CD4-positive, alpha-beta memory T cell (primary cell): Measurements from ENCODE around the gene ZNF416. TPM values are rescaled to one million over a fixed set of nuclear protein-coding genes. Genes with fewer than 3 reads are reported as not detected.

Experiments used
- CTCF ChIA-PET: fragments of 350-600 bp; sonication (Branson Sonifier 250); formaldehyde crosslinking; loops from one replicate; lab custom pipeline; 2021; ENCODE audit warnings: inconsistent platforms; ENCODE audit not compliant: partially characterized antibody; lab: Charles Lee
- POLR2A ChIA-PET: fragments of 350-600 bp; sonication (Branson Sonifier 250); formaldehyde crosslinking; loops from one replicate; lab custom pipeline; 2021; ENCODE audit not compliant: partially characterized antibody; lab: Charles Lee
- DNase-seq, 5 donors: peaks; one replicate each; pipeline versions ENCODE4 v3.0.0 to v3.0.0-alpha.2; 2020 to 2022; ENCODE audit warnings: mixed read lengths in 1 of 5
- H3K27ac ChIP-seq: one replicate; pipeline ENCODE4 v1.7.0; 2013; ENCODE audit warnings: low read depth, low read length
- H3K27me3 ChIP-seq: 2 replicates; pipeline ENCODE4 v1.7.0; 2013; ENCODE audit warnings: mild to moderate bottlenecking, low read length, moderate library complexity; ENCODE audit not compliant: insufficient read depth
- H3K36me3 ChIP-seq: 2 replicates; pipeline ENCODE4 v1.7.0; 2013; ENCODE audit warnings: mild to moderate bottlenecking, low read length, moderate library complexity; ENCODE audit not compliant: insufficient read depth
- H3K4me1 ChIP-seq: 2 replicates; pipeline ENCODE4 v1.7.0; 2013; ENCODE audit warnings: mild to moderate bottlenecking, low read length, moderate library complexity; ENCODE audit not compliant: insufficient read depth
- H3K4me3 ChIP-seq, 2 donors: one replicate each; pipeline ENCODE4 v1.7.0; 2013; ENCODE audit warnings: low read length in 2 of 2, mild to moderate bottlenecking in 1 of 2
- H3K9me3 ChIP-seq, 2 donors: one replicate each; pipeline ENCODE4 v1.7.0; 2013; ENCODE audit warnings: low read length in 2 of 2, control low read depth in 1 of 2; ENCODE audit not compliant: control insufficient read depth in 1 of 2
- H3K27ac Mint-ChIP-seq, 7 donors: one replicate each; pipeline ENCODE4 v1.8.0; 2020 to 2021; ENCODE audit warnings: mixed read lengths in 7 of 7, mild to moderate bottlenecking in 6 of 7, inconsistent platforms in 3 of 7, moderate library complexity in 3 of 7
- H3K27me3 Mint-ChIP-seq, 2 donors: one replicate each; pipeline ENCODE4 v1.8.0; 2020 to 2021; ENCODE audit warnings: mixed read lengths in 2 of 2
- H3K36me3 Mint-ChIP-seq, 2 donors: one replicate each; pipeline ENCODE4 v1.8.0; 2020 to 2021; ENCODE audit warnings: mixed read lengths in 2 of 2, inconsistent platforms in 1 of 2, mild to moderate bottlenecking in 1 of 2
- H3K4me1 Mint-ChIP-seq, 4 donors: one replicate each; pipeline ENCODE4 v1.8.0; 2020 to 2021; ENCODE audit warnings: mixed read lengths in 4 of 4, mild to moderate bottlenecking in 1 of 4
- H3K4me3 Mint-ChIP-seq, 8 donors: one replicate each; pipeline ENCODE4 v1.8.0; 2020 to 2021; ENCODE audit warnings: mixed read lengths in 8 of 8, mild to moderate bottlenecking in 7 of 8, moderate library complexity in 6 of 8, inconsistent platforms in 3 of 8
- H3K9me3 Mint-ChIP-seq, 8 donors: one replicate each; pipeline ENCODE4 v1.8.0; 2020 to 2021; ENCODE audit warnings: mixed read lengths in 8 of 8, mild to moderate bottlenecking in 5 of 8, inconsistent platforms in 3 of 8, moderate library complexity in 1 of 8
- intact Hi-C: fragments of 100-400 bp; cut with micrococcal nuclease; formaldehyde crosslinking; loops from one replicate; pipeline ENCODE4 v1.15.1; 2023
- polyA plus RNA-seq, 2 donors: library from polyadenylated mRNA; unstranded; fragments of 300-500 nt; fragmentation: Illumina TruSeq; gene quantifications; one replicate each; pipeline ENCODE4 v1.2.3, GENCODE V29; 2021
- total RNA-seq, 2 experiments: library from RNA; stranded (reverse); gene quantifications; one replicate each; pipeline ENCODE4 v1.2.3, GENCODE V29; 2021

ZNF416 gene
- 10 to 100 TPM; 12.0 to 13.9 TPM for total RNA-seq
- polyA plus RNA-seq, result 1 to 10 TPM; 4.6 to 8.4 TPM

- Histone ChIP-seq H3K4me3 (peak within 1 kb of the TSS; percentile 53 to 73), H3K36me3 (peaks cover 27% of the 10 kb centered on the region), H3K9me3 (peaks cover 0 to 30% of the 10 kb centered on the region in 2 donors), H3K27ac (peak within 1 kb of the TSS; percentile 68), H3K4me1 (peaks cover 24% of the 10 kb centered on the region), H3K27me3 (no peaks in the 10 kb centered on the region)
- peaks cover 7 to 65% (median 60%) of the 10 kb centered on the region in 8 donors for H3K9me3 Mint-ChIP-seq
- ChIA-PET POLR2A (interaction anchor here (0.6 to 1.3 kb wide), 10 partner anchors 12 to 604 kb away, joined by 3 to 7 read pairs (median 4); partner anchors contain the start of genes ZNF134, ZNF274, ZNF329 and ZNF548), CTCF (no interaction called here)
- H3K27me3 Mint-ChIP-seq, result no peaks in the 10 kb centered on the region
- H3K27ac Mint-ChIP-seq, result peak within 1 kb of the TSS; percentile 78 to 92 (median 86)
- DNase-seq, result peak; percentile 94 to 98 (median 97)
- peak within 1 kb of the TSS; percentile 84 to 88 (median 88) for H3K4me3 Mint-ChIP-seq
- intact Hi-C loops, result loop anchor here (1.0 to 2.0 kb wide), 11 partner anchors 19 to 576 kb away; partner anchors contain the start of genes TRAPPC2B, ZNF134, ZNF211 and ZNF417
- H3K36me3 Mint-ChIP-seq, result peaks cover 49% of the 10 kb centered on the region in 2 donors
- H3K4me1 Mint-ChIP-seq, result peaks cover 17 to 36% (median 20%) of the 10 kb centered on the region in 4 donors
Observed at GRCh38 chr19:57578487-57579205, at the start of gene ZNF416. TSS of gene ZNF416 (minus strand) at chr19:57578911. CDS start at chr19:57578704, 207 bp downstream.

- H3K27me3 ChIP-seq, result no peaks in the 10 kb centered on the region
- no peak for DNase-seq
- no peak overlapping the region for H3K27ac ChIP-seq
- intact Hi-C loops, result no loop called here
- no peak overlapping the region for H3K4me3 Mint-ChIP-seq
- H3K4me1 ChIP-seq, result no peaks in the 10 kb centered on the region
- POLR2A ChIA-PET, result interaction anchor here (0.7 kb wide), 1 partner anchor 22 kb away, joined by 3 read pairs; no protein-coding TSS in a partner anchor
- no peaks in the 10 kb centered on the region for H3K27me3 Mint-ChIP-seq
- peaks cover 60 to 63% of the 10 kb centered on the region in 2 donors for H3K36me3 Mint-ChIP-seq
- H3K4me3 ChIP-seq, result no peak overlapping the region
- H3K36me3 ChIP-seq, result peaks cover 29% of the 10 kb centered on the region
- CTCF ChIA-PET, result no interaction called here
- H3K9me3 ChIP-seq, result peaks cover 28 to 75% of the 10 kb centered on the region in 2 donors
- peaks cover under 1 to 96% (median 89%) of the 10 kb centered on the region in 8 donors for H3K9me3 Mint-ChIP-seq
- peaks cover 1 to 3% (median 2%) of the 10 kb centered on the region in 4 donors for H3K4me1 Mint-ChIP-seq
- no peak overlapping the region for H3K27ac Mint-ChIP-seq
Observed at GRCh38 chr19:57623091-57623490, 44.4 kb upstream of the ZNF416 start.

- peaks cover 7 to 100% (median 95%) of the 10 kb centered on the region in 8 donors for H3K9me3 Mint-ChIP-seq
- ChIA-PET POLR2A (interaction anchor here (0.7 to 1.3 kb wide), 2 partner anchors 13 to 232 kb away, joined by 3 to 4 read pairs; partner anchors contain the start of gene ZNF211), CTCF (no interaction called here)
- intact Hi-C loops, result no loop called here
- no peak overlapping the region for H3K27ac Mint-ChIP-seq
- H3K4me3 Mint-ChIP-seq, result no peak overlapping the region
- peaks cover 79 to 81% of the 10 kb centered on the region in 2 donors for H3K36me3 Mint-ChIP-seq
- H3K27me3 Mint-ChIP-seq, result no peaks in the 10 kb centered on the region
- Histone ChIP-seq H3K4me1 (no peaks in the 10 kb centered on the region), H3K27ac (no peak overlapping the region), H3K4me3 (peak overlapping the region; percentile 2 to 15), H3K27me3 (no peaks in the 10 kb centered on the region), H3K9me3 (peaks cover 28 to 92% of the 10 kb centered on the region in 2 donors), H3K36me3 (peaks cover 51% of the 10 kb centered on the region)
- peaks cover 5 to 17% (median 13%) of the 10 kb centered on the region in 4 donors for H3K4me1 Mint-ChIP-seq
- no peak for DNase-seq
Observed at GRCh38 chr19:57620673-57621348, 42.1 kb upstream of the ZNF416 start.

GRCh38 chr19:57615346-57615745 lies 36.6 kb upstream of the ZNF416 start:
- POLR2A ChIA-PET, result no interaction called here
- intact Hi-C loops, result loop anchor here (2.0 kb wide), 1 partner anchor 37 kb away; the partner anchor contains the start of gene ZNF416
- H3K27me3 ChIP-seq, result no peaks in the 10 kb centered on the region

GRCh38 chr19:57613941-57614743 lies 35.4 kb upstream of the ZNF416 start, which contains the start of gene ZNF134:
TSS of gene ZNF134 (plus strand) at chr19:57614242. CDS start at chr19:57619469, 5,227 bp downstream.
- no peaks in the 10 kb centered on the region for H3K27me3 ChIP-seq
- H3K4me3 ChIP-seq, result peak within 1 kb of the TSS; percentile 78 to 92
- H3K9me3 ChIP-seq, result peaks cover 12 to 46% of the 10 kb centered on the region in 2 donors
- peaks cover 10 to 75% (median 68%) of the 10 kb centered on the region in 8 donors for H3K9me3 Mint-ChIP-seq
- H3K4me1 ChIP-seq, result peaks cover 18% of the 10 kb centered on the region
- H3K4me3 Mint-ChIP-seq, result peak within 1 kb of the TSS; percentile 89 to 94 (median 92)
- intact Hi-C loops, result loop anchor here (1.0 to 2.0 kb wide), 6 partner anchors 15 to 388 kb away; partner anchors contain the start of genes ZNF17, ZNF211, ZNF416 and ZNF530
- peaks cover 48 to 62% of the 10 kb centered on the region in 2 donors for H3K36me3 Mint-ChIP-seq
- peak; percentile 86 to 88 (median 87) for DNase-seq
- peak within 1 kb of the TSS; percentile 57 to 90 (median 88) for H3K27ac Mint-ChIP-seq
- H3K36me3 ChIP-seq, result peaks cover 37% of the 10 kb centered on the region
- POLR2A ChIA-PET, result interaction anchor here (0.7 to 1.9 kb wide), 12 partner anchors 13 to 569 kb away, joined by 3 to 16 read pairs (median 4); partner anchors contain the start of genes ZIK1, ZNF211, ZNF274 and ZNF416
- H3K27ac ChIP-seq, result peak within 1 kb of the TSS; percentile 58
- peaks cover 17 to 42% (median 32%) of the 10 kb centered on the region in 4 donors for H3K4me1 Mint-ChIP-seq
- no peaks in the 10 kb centered on the region for H3K27me3 Mint-ChIP-seq
- CTCF ChIA-PET, result interaction anchor here (1.1 kb wide), 1 partner anchor 113 kb away, joined by 3 read pairs; the partner anchor contains the start of gene ZNF671

More at GRCh38 chr19:57615346-57615745, 36.6 kb upstream of the ZNF416 start:
- no peak for DNase-seq
- H3K27ac Mint-ChIP-seq, result peak overlapping the region; percentile 22 to 90 (median 75)
- H3K4me3 ChIP-seq, result peak overlapping the region; percentile 78 to 92
- H3K9me3 ChIP-seq, result peaks cover 23 to 57% of the 10 kb centered on the region in 2 donors
- no peaks in the 10 kb centered on the region for H3K27me3 Mint-ChIP-seq
- peaks cover 18% of the 10 kb centered on the region for H3K4me1 ChIP-seq
- H3K4me3 Mint-ChIP-seq, result peak overlapping the region; percentile 89 to 94 (median 92)
- CTCF ChIA-PET, result no interaction called here
- peaks cover 10 to 81% (median 76%) of the 10 kb centered on the region in 8 donors for H3K9me3 Mint-ChIP-seq
- peaks cover 60 to 71% of the 10 kb centered on the region in 2 donors for H3K36me3 Mint-ChIP-seq
- H3K4me1 Mint-ChIP-seq, result peaks cover 17 to 42% (median 32%) of the 10 kb centered on the region in 4 donors
- H3K36me3 ChIP-seq, result peaks cover 49% of the 10 kb centered on the region
- H3K27ac ChIP-seq, result no peak overlapping the region

- Mint-ChIP-seq H3K4me3 (peak overlapping the region in 1 of 8 donors; percentile 35), H3K27me3 (no peaks in the 10 kb centered on the region), H3K9me3 (peaks cover 3 to 72% (median 65%) of the 10 kb centered on the region in 8 donors), H3K4me1 (peaks cover 13 to 27% (median 21%) of the 10 kb centered on the region in 4 donors), H3K36me3 (peaks cover 43 to 44% of the 10 kb centered on the region in 2 donors), H3K27ac (no peak overlapping the region)
- intact Hi-C loops, result no loop called here
- peaks cover 18% of the 10 kb centered on the region for H3K4me1 ChIP-seq
- no peaks in the 10 kb centered on the region for H3K27me3 ChIP-seq
- POLR2A ChIA-PET, result interaction anchor here (1.0 kb wide), 1 partner anchor 31 kb away, joined by 4 read pairs; no protein-coding TSS in a partner anchor
- no peak overlapping the region for H3K27ac ChIP-seq
- CTCF ChIA-PET, result no interaction called here
- H3K4me3 ChIP-seq, result no peak overlapping the region
- peaks cover 8% of the 10 kb centered on the region for H3K36me3 ChIP-seq
- no peak for DNase-seq
- peaks cover 7 to 31% of the 10 kb centered on the region in 2 donors for H3K9me3 ChIP-seq
Observed at GRCh38 chr19:57611113-57611512, 32.4 kb upstream of the ZNF416 start.
